H1 (cell line): Measurements from ENCODE around the gene SH3RF3. TPM values are rescaled to one million over a fixed set of nuclear protein-coding genes. Genes with fewer than 3 reads are reported as not detected.

Source experiments
- TAF7 ChIP-seq: optimal IDR thresholded peaks from 2 replicates; pipeline ENCODE3; 2011; ENCODE audit warnings: low read depth, mild to moderate bottlenecking, inconsistent platforms, low read length, moderate library complexity, borderline replicate concordance
- polyA plus RNA-seq, 7 experiments: library from polyadenylated mRNA; depleted of rRNA in 3 of 7; stranded (reverse) in 5 of 7; unstranded in 2 of 7; fragments of >200 nt in 5 of 7; fragments of 200-250 nt in 2 of 7; gene quantifications; 1 replicate in 5 of 7; 2 replicates in 1 of 7; 4 replicates in 1 of 7; pipeline versions ENCODE4 v1.2.1 to v1.2.3, GENCODE V29; 2011 to 2013; ENCODE audit warnings: missing spikeins in 2 of 7, mixed read lengths in 2 of 7
- total RNA-seq: library from RNA; stranded (reverse); fragmentation: NEBNext Ultra II Directional; extraction: Animal tissue kit (Norgen Biotek cat#: 25700); gene quantifications from 2 replicates; pipeline ENCODE4 v1.2.1, GENCODE V29; 2021
- TF ChIP-seq, protein P1 (sequence below): fragments of 300-600 bp; sonication (generic); IDR thresholded peaks from 2 replicates; pipeline ENCODE4 v1.7.1; 2012; ENCODE audit warnings: low read length, moderate library complexity, mild to moderate bottlenecking, inconsistent platforms; ENCODE audit not compliant: insufficient replicate concordance
- TF ChIP-seq, protein P2 (sequence below): IDR thresholded peaks from 2 replicates; pipeline ENCODE4 v1.6.1; 2011; ENCODE audit warnings: low read length, improper control_type of control experiment

SH3RF3 gene
- total and polyA plus RNA-seq, 2 of the 8 experiments (the other 6 are each of a cell fraction or from before 2014, with no cell fraction given) = 0.11 to 0.65 TPM

DNA sequence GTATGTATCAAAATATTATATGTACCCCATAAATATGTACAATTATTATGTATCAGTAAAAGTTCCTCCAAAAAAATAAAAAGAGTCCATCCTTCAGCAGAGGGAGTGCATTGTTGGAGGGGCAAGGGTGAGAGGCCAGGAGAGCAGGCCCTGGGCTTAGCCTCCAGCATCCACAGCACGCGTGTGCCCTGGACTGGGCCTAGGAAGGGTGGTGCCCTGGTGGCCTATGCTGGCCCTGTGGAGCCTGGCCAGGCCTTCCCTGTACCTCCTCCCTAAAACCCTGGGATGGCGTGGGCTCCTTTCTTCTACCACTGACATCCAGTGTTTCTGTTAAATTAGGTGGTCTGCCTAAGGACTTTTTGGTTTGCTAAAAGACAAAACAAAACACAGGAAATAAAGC is 93.4 kb downstream of the SH3RF3 start (continued):
- TF ChIP-seq, protein P1, sequence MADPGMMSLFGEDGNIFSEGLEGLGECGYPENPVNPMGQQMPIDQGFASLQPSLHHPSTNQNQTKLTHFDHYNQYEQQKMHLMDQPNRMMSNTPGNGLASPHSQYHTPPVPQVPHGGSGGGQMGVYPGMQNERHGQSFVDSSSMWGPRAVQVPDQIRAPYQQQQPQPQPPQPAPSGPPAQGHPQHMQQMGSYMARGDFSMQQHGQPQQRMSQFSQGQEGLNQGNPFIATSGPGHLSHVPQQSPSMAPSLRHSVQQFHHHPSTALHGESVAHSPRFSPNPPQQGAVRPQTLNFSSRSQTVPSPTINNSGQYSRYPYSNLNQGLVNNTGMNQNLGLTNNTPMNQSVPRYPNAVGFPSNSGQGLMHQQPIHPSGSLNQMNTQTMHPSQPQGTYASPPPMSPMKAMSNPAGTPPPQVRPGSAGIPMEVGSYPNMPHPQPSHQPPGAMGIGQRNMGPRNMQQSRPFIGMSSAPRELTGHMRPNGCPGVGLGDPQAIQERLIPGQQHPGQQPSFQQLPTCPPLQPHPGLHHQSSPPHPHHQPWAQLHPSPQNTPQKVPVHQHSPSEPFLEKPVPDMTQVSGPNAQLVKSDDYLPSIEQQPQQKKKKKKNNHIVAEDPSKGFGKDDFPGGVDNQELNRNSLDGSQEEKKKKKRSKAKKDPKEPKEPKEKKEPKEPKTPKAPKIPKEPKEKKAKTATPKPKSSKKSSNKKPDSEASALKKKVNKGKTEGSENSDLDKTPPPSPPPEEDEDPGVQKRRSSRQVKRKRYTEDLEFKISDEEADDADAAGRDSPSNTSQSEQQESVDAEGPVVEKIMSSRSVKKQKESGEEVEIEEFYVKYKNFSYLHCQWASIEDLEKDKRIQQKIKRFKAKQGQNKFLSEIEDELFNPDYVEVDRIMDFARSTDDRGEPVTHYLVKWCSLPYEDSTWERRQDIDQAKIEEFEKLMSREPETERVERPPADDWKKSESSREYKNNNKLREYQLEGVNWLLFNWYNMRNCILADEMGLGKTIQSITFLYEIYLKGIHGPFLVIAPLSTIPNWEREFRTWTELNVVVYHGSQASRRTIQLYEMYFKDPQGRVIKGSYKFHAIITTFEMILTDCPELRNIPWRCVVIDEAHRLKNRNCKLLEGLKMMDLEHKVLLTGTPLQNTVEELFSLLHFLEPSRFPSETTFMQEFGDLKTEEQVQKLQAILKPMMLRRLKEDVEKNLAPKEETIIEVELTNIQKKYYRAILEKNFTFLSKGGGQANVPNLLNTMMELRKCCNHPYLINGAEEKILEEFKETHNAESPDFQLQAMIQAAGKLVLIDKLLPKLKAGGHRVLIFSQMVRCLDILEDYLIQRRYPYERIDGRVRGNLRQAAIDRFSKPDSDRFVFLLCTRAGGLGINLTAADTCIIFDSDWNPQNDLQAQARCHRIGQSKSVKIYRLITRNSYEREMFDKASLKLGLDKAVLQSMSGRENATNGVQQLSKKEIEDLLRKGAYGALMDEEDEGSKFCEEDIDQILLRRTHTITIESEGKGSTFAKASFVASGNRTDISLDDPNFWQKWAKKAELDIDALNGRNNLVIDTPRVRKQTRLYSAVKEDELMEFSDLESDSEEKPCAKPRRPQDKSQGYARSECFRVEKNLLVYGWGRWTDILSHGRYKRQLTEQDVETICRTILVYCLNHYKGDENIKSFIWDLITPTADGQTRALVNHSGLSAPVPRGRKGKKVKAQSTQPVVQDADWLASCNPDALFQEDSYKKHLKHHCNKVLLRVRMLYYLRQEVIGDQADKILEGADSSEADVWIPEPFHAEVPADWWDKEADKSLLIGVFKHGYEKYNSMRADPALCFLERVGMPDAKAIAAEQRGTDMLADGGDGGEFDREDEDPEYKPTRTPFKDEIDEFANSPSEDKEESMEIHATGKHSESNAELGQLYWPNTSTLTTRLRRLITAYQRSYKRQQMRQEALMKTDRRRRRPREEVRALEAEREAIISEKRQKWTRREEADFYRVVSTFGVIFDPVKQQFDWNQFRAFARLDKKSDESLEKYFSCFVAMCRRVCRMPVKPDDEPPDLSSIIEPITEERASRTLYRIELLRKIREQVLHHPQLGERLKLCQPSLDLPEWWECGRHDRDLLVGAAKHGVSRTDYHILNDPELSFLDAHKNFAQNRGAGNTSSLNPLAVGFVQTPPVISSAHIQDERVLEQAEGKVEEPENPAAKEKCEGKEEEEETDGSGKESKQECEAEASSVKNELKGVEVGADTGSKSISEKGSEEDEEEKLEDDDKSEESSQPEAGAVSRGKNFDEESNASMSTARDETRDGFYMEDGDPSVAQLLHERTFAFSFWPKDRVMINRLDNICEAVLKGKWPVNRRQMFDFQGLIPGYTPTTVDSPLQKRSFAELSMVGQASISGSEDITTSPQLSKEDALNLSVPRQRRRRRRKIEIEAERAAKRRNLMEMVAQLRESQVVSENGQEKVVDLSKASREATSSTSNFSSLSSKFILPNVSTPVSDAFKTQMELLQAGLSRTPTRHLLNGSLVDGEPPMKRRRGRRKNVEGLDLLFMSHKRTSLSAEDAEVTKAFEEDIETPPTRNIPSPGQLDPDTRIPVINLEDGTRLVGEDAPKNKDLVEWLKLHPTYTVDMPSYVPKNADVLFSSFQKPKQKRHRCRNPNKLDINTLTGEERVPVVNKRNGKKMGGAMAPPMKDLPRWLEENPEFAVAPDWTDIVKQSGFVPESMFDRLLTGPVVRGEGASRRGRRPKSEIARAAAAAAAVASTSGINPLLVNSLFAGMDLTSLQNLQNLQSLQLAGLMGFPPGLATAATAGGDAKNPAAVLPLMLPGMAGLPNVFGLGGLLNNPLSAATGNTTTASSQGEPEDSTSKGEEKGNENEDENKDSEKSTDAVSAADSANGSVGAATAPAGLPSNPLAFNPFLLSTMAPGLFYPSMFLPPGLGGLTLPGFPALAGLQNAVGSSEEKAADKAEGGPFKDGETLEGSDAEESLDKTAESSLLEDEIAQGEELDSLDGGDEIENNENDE = no peak
- TF ChIP-seq, protein P2, sequence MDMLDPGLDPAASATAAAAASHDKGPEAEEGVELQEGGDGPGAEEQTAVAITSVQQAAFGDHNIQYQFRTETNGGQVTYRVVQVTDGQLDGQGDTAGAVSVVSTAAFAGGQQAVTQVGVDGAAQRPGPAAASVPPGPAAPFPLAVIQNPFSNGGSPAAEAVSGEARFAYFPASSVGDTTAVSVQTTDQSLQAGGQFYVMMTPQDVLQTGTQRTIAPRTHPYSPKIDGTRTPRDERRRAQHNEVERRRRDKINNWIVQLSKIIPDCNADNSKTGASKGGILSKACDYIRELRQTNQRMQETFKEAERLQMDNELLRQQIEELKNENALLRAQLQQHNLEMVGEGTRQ = no peak
- TF ChIP-seq TAF7 = no peak
- TF ChIP-seq, all 59 proteins: peak for 0
